NB4 (cell line): ENCODE data around the gene CCNB1IP1.
"Not testable (repeated sequence)": the region's sequence is repeated elsewhere in the genome, so short reads cannot be mapped to it uniquely, and the experiment has no call there.

ENCODE experiments used
- CTCF ChIP-seq: IDR thresholded peaks from one replicate; pipeline ENCODE4 v1.5.1; 2012; ENCODE audit warnings: low read depth, low read length
- POLR2A ChIP-seq: IDR thresholded peaks from 2 replicates; pipeline ENCODE4 v1.6.1; 2011; ENCODE audit warnings: mild to moderate bottlenecking; ENCODE audit not compliant: insufficient read length; ENCODE audit errors: extremely low read depth

GRCh38 chr14:20281998-20282397, 51.1 kb downstream of the CCNB1IP1 start:
- not testable (repeated sequence) for TF ChIP-seq CTCF, POLR2A
